Gastroesophageal sphincter (tissue), 4 donors: Measurements from ENCODE around the gene GOLGA8N. TPM values are rescaled to one million over a fixed set of nuclear protein-coding genes. Genes with fewer than 3 reads are reported as not detected.
"Not testable (repeated sequence)": the region's sequence is repeated elsewhere in the genome, so short reads cannot be mapped to it uniquely, and the experiment has no call there.

Experiments
- ATAC-seq: fragments of 150-250 bp; one replicate; pipeline ENCODE4 v1.9.1; 2016; ENCODE audit warnings: mild to moderate bottlenecking, moderate library complexity
- H3K27ac ChIP-seq, 4 donors: fragments of 200-600 bp; sonication (generic) in 3 of 4; 1 replicate in 3 of 4; 2 replicates in 1 of 4; pipeline ENCODE4 v1.5.1; 2016 to 2019
- H3K27me3 ChIP-seq: fragments of 200-600 bp; sonication (generic); one replicate; pipeline ENCODE4 v1.5.1; 2019
- H3K36me3 ChIP-seq, 2 donors: fragments of 200-600 bp; sonication (generic); one replicate each; pipeline ENCODE4 v1.5.1; 2019; ENCODE audit warnings: control low read depth in 1 of 2
- H3K4me1 ChIP-seq, 3 donors: fragments of 200-600 bp; sonication (generic); 1 replicate in 2 of 3; 2 replicates in 1 of 3; pipeline ENCODE4 v1.5.1; 2016 to 2019; ENCODE audit warnings: control low read depth in 2 of 3
- H3K4me3 ChIP-seq, 2 donors: fragments of 200-600 bp; sonication (generic); one replicate each; pipeline ENCODE4 v1.5.1; 2019; ENCODE audit warnings: mild to moderate bottlenecking in 1 of 2, moderate library complexity in 1 of 2
- H3K9me3 ChIP-seq, 3 donors: fragments of 200-600 bp; sonication (generic); one replicate each; pipeline ENCODE4 v1.5.1; 2017 to 2019; ENCODE audit warnings: control low read depth in 2 of 3
- CTCF ChIP-seq, 4 experiments: fragments of 200-600 bp in 2 of 4; fragments of 450-650 bp in 2 of 4; sonication (generic) in 1 of 4; IDR thresholded peaks; one replicate each; pipeline ENCODE4 v1.5.1; 2017 to 2019; ENCODE audit warnings: antibody characterized with exemption in 4 of 4, mild to moderate bottlenecking in 2 of 4, moderate library complexity in 2 of 4
- WGBS, 2 donors: methylation state at CpG; one replicate each; pipeline ENCODE4 v1.1.5; 2018; ENCODE audit warnings: low coverage in 1 of 2; 5-methylcytosine and 5-hydroxymethylcytosine counted together
- total RNA-seq, 4 donors: library from RNA; depleted of rRNA; stranded (reverse); fragments of >200 nt; gene quantifications; one replicate each; pipeline ENCODE4 v1.1.0, GENCODE V29; 2016

Gene GOLGA8N
- total RNA-seq, result 10 to 100 TPM in 1 of 4 donors, 1 to 10 TPM in 3; 2.8 to 17.0 (median 8.2) TPM

- not testable (repeated sequence) for ATAC-seq, H3K27ac ChIP-seq, H3K27me3 ChIP-seq, H3K36me3 ChIP-seq, H3K4me3 ChIP-seq, H3K4me1 ChIP-seq, H3K9me3 ChIP-seq
- WGBS, 2 donors, result 89% methylated on average over 1 of the region's 8 CpGs; no CpG with 5 or more reads in 1 of the 2 donors
Observed at GRCh38 chr15:32593151-32593550, at the start of gene GOLGA8N. Gene GOLGA8N, plus strand, starts transcription at chr15:32593456.

- ATAC-seq, H3K27ac ChIP-seq, H3K4me3 ChIP-seq, H3K9me3 ChIP-seq, H3K36me3 ChIP-seq, H3K27me3 ChIP-seq, H3K4me1 ChIP-seq: not testable (repeated sequence)
- WGBS, 2 donors, result no CpG with 5 or more reads among the region's 1 CpG
Observed at GRCh38 chr15:32543456-32543855, 49.8 kb upstream of the GOLGA8N start.

GRCh38 chr15:32545129-32545528 is 48.1 kb upstream of the GOLGA8N start:
- H3K9me3 ChIP-seq, H3K27me3 ChIP-seq, H3K27ac ChIP-seq, H3K36me3 ChIP-seq, ATAC-seq, H3K4me3 ChIP-seq, H3K4me1 ChIP-seq: not testable (repeated sequence)
- no CpG with 5 or more reads among the region's 9 CpGs for WGBS, 2 donors

GRCh38 chr15:32554587-32554986 is 38.7 kb upstream of the GOLGA8N start:
- not testable (repeated sequence) for H3K36me3 ChIP-seq, H3K27me3 ChIP-seq, H3K27ac ChIP-seq, H3K4me3 ChIP-seq, H3K4me1 ChIP-seq, ATAC-seq, H3K9me3 ChIP-seq

GRCh38 chr15:32562198-32562597 is 31.1 kb upstream of the GOLGA8N start:
- not testable (repeated sequence) for H3K36me3 ChIP-seq, ATAC-seq, H3K27me3 ChIP-seq, H3K4me1 ChIP-seq, H3K27ac ChIP-seq, H3K9me3 ChIP-seq, H3K4me3 ChIP-seq
- 94% methylated on average over 6 of the region's 6 CpGs; no CpG with 5 or more reads in 1 of the 2 donors for WGBS, 2 donors

- not testable (repeated sequence) for H3K27me3 ChIP-seq, H3K27ac ChIP-seq, H3K4me3 ChIP-seq, ATAC-seq, H3K36me3 ChIP-seq, H3K4me1 ChIP-seq, H3K9me3 ChIP-seq
- 7% methylated on average over 2 of the region's 3 CpGs; no CpG with 5 or more reads in 1 of the 2 donors for WGBS, 2 donors
Observed at GRCh38 chr15:32568988-32569387, 24.3 kb upstream of the GOLGA8N start.

- not testable (repeated sequence) for H3K4me3 ChIP-seq, H3K27ac ChIP-seq, H3K36me3 ChIP-seq, H3K27me3 ChIP-seq, H3K4me1 ChIP-seq, ATAC-seq, H3K9me3 ChIP-seq
- no CpG with 5 or more reads among the region's 4 CpGs for WGBS, 2 donors
Observed at GRCh38 chr15:32578482-32578881, 14.8 kb upstream of the GOLGA8N start.

GRCh38 chr15:32585844-32586243 is 7.4 kb upstream of the GOLGA8N start:
- WGBS, 2 donors, result 86 to 89% methylated on average over 2 of the region's 4 CpGs
- not testable (repeated sequence) for H3K27ac ChIP-seq, H3K27me3 ChIP-seq, H3K4me3 ChIP-seq, H3K4me1 ChIP-seq, H3K9me3 ChIP-seq, ATAC-seq, H3K36me3 ChIP-seq

- not testable (repeated sequence) for H3K27me3 ChIP-seq, H3K9me3 ChIP-seq, H3K4me3 ChIP-seq, H3K27ac ChIP-seq, ATAC-seq, H3K36me3 ChIP-seq
- peaks cover 0 to 12% (median 0%) of the 10 kb centered on the region in 3 donors for H3K4me1 ChIP-seq
- WGBS, 2 donors, result 100% methylated on average over 2 of the region's 2 CpGs
Observed at GRCh38 chr15:32609518-32609917, 16.3 kb downstream of the GOLGA8N start.

GRCh38 chr15:32610719-32611118 is 17.5 kb downstream of the GOLGA8N start:
- peaks cover 0 to 14% (median 0%) of the 10 kb centered on the region in 3 donors for H3K4me1 ChIP-seq
- H3K36me3 ChIP-seq, H3K27ac ChIP-seq, H3K4me3 ChIP-seq, H3K9me3 ChIP-seq, ATAC-seq, H3K27me3 ChIP-seq: not testable (repeated sequence)
- WGBS, 2 donors, result 5 to 20% methylated on average over 1 of the region's 3 CpGs
- TF ChIP-seq CTCF (IDR thresholded peaks at IDR 0.05), result peak in 2 of 4 experiments; percentile 9 to 46

GRCh38 chr15:32614712-32615050 is 21.4 kb downstream of the GOLGA8N start:
- peak overlapping the region; percentile 75 to 85 (median 78) for H3K27ac ChIP-seq

GRCh38 chr15:32615051-32615870 is 22.0 kb downstream of the GOLGA8N start, which contains the start of gene ARHGAP11A:
Gene ARHGAP11A, plus strand, starts transcription at chr15:32615504. Its CDS starts 708 bp downstream, at chr15:32616212.
- 0 to 6% methylated on average over 3 to 9 of the region's 43 CpGs for WGBS, 2 donors

More at GRCh38 chr15:32614712-32615050, 21.4 kb downstream of the GOLGA8N start:
- Histone ChIP-seq H3K4me1 (peaks cover 0 to 20% (median 0%) of the 10 kb centered on the region in 3 donors), H3K4me3 (peak overlapping the region; percentile 53 to 80)
- WGBS, 2 donors, result no CpG with 5 or more reads among the region's 16 CpGs
- H3K27me3 ChIP-seq, H3K9me3 ChIP-seq, H3K36me3 ChIP-seq: not testable (repeated sequence)
- ATAC-seq, result peak; percentile 69

More at GRCh38 chr15:32615051-32615870, 22.0 kb downstream of the GOLGA8N start, which contains the start of gene ARHGAP11A:
- ATAC-seq, result peak; percentile 96
- Histone ChIP-seq H3K4me3 (peak within 1 kb of the TSS; percentile 53 to 80), H3K27ac (peak within 1 kb of the TSS; percentile 75 to 85 (median 78)), H3K4me1 (peaks cover 0 to 20% (median 0%) of the 10 kb centered on the region in 3 donors)
- H3K27me3 ChIP-seq, H3K36me3 ChIP-seq, H3K9me3 ChIP-seq: not testable (repeated sequence)
